WTC11 (cell line): Measurements from ENCODE around the gene KDM1A.
"Not testable (repeated sequence)": the region's sequence is repeated elsewhere in the genome, so short reads cannot be mapped to it uniquely, and the experiment has no call there.

Source experiments
- ESRRA ChIP-seq: sonication (generic); formaldehyde crosslinking; IDR thresholded peaks from 2 replicates; pipeline ENCODE4 v1.8.1; 2022; ENCODE audit warnings: mild to moderate bottlenecking, missing genetic modification reagents, borderline replicate concordance
- JUN ChIP-seq: sonication (generic); formaldehyde crosslinking; IDR thresholded peaks from 2 replicates; pipeline ENCODE4 v1.8.0; 2023; ENCODE audit warnings: mild to moderate bottlenecking, missing genetic modification reagents
- NFE2L1 ChIP-seq: sonication (generic); formaldehyde crosslinking; IDR thresholded peaks from 2 replicates; pipeline ENCODE4 v1.8.1; 2023; ENCODE audit warnings: missing genetic modification reagents
- NR3C1 ChIP-seq: sonication (generic); formaldehyde crosslinking; conservative IDR thresholded peaks from 2 replicates; pipeline ENCODE4 v1.8.1; 2023; ENCODE audit warnings: low read depth, mild to moderate bottlenecking, missing genetic modification reagents
- RELA ChIP-seq: sonication (generic); formaldehyde crosslinking; IDR thresholded peaks from 2 replicates; pipeline ENCODE4 v1.8.1; 2022; ENCODE audit warnings: missing genetic modification reagents, mild to moderate bottlenecking, borderline replicate concordance
- ZBTB43 ChIP-seq: sonication (generic); formaldehyde crosslinking; IDR thresholded peaks from 2 replicates; pipeline ENCODE4 v1.8.1; 2023; ENCODE audit warnings: mild to moderate bottlenecking, missing genetic modification reagents
- TF ChIP-seq, protein P1 (sequence below): fragments of 200-600 bp; IDR thresholded peaks from 2 replicates; pipeline ENCODE4 v1.8.0; 2022; ENCODE audit warnings: antibody characterized with exemption
- TF ChIP-seq, protein P2 (sequence below): sonication (generic); formaldehyde crosslinking; IDR thresholded peaks from 2 replicates; pipeline ENCODE4 v1.8.0; 2022; ENCODE audit warnings: mild to moderate bottlenecking, missing genetic modification reagents

DNA sequence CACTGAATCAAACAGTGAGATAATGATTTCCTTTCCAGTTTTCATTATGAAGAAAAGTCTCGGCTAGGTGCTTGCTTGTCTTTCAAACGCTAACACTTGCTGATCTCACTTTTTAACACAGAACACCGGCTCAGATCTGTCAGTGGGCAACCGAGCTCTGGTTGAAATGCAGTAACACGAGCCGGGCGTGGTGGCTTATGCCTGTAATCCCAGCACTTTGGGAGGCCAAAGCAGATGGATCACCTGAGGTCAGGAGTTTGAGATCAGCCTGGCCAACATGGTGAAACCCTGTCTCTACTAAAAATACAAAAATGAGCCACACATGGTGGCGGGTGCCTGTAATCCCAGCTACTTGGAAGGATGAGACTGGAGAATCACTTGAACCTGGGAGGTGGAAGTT, 9.2 kb upstream of the KDM1A start:
- TF ChIP-seq, protein P1, sequence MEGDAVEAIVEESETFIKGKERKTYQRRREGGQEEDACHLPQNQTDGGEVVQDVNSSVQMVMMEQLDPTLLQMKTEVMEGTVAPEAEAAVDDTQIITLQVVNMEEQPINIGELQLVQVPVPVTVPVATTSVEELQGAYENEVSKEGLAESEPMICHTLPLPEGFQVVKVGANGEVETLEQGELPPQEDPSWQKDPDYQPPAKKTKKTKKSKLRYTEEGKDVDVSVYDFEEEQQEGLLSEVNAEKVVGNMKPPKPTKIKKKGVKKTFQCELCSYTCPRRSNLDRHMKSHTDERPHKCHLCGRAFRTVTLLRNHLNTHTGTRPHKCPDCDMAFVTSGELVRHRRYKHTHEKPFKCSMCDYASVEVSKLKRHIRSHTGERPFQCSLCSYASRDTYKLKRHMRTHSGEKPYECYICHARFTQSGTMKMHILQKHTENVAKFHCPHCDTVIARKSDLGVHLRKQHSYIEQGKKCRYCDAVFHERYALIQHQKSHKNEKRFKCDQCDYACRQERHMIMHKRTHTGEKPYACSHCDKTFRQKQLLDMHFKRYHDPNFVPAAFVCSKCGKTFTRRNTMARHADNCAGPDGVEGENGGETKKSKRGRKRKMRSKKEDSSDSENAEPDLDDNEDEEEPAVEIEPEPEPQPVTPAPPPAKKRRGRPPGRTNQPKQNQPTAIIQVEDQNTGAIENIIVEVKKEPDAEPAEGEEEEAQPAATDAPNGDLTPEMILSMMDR = not testable (repeated sequence)
- not testable (repeated sequence) for TF ChIP-seq ZBTB43; ESRRA (CRISPR knock-in tag); JUN (CRISPR knock-in tag); NFE2L1 (CRISPR knock-in tag); RELA (CRISPR knock-in tag); NR3C1 (CRISPR knock-in tag)
- TF ChIP-seq, protein P2, sequence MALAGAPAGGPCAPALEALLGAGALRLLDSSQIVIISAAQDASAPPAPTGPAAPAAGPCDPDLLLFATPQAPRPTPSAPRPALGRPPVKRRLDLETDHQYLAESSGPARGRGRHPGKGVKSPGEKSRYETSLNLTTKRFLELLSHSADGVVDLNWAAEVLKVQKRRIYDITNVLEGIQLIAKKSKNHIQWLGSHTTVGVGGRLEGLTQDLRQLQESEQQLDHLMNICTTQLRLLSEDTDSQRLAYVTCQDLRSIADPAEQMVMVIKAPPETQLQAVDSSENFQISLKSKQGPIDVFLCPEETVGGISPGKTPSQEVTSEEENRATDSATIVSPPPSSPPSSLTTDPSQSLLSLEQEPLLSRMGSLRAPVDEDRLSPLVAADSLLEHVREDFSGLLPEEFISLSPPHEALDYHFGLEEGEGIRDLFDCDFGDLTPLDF (CRISPR knock-in tag) = not testable (repeated sequence)
